ENCODE measurements around the gene SLC36A2.
"Not testable (repeated sequence)": the region's sequence is repeated elsewhere in the genome, so short reads cannot be mapped to it uniquely, and the experiment has no call there.

The SLC36A2 gene

DNA sequence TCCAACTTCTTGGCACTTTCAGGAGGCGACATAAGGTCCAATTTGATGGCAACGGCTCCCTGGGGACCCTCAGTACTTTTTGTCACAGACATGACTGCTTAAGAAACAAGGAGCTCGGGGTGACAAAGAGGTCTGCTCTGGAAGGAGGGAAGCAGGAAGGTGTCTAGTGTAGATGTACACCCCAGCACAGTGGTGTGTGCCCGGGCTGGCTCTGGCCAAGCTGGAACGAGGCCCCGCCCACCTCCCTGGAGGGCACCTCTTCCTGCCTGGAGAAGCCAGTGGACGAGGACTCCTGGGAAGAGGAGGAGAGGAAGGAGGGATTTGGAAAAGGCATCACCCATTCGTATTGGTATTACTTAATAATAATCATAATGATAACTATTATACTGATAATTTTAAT lies at the start of gene SLC36A2:
TSS of gene SLC36A2 (minus strand) at position 191 of the 400 bp plus-strand sequence. CDS start at position 92, 99 bp downstream.
- DNase-seq, result no peak

DNA sequence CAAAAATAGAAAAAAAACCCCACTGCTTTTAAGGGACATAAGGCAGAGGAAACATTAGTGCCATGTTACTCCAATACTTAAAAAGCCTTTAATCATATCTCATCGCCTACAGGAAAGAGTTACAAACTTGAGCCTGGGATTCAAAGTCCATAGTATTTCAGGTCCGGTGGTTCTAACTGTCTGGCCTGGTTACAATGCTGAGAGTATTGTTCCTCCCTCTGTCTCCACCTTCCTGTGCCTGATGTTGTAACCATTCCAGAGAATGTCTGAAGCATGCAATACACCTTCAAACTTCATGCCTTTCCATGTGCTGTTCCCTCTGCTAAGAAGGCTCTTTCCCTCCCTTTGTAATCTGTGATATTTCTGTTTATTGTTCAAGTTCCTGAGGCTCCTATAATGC lies 41.6 kb upstream of the SLC36A2 start:
- no peak for DNase-seq

DNA sequence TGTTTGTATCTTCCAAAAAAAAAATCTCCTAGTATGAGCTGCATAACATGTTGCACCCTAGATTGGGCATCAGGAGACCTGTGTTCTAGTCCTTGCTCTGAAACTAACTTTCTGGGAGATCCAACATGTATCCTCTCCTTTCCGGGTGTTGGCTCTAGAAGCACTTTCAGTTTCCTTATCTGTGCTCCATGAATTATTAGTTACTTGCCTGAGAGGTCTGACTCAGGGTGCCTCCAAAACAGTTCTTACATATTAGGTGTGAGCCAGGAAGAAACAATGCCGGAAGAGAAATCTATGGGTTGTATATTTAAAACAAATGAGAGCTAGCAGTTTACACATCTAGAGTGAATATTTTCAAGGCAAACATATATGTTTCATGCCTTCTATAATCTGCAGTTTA lies 36.7 kb upstream of the SLC36A2 start:
- DNase-seq, result no peak

DNA sequence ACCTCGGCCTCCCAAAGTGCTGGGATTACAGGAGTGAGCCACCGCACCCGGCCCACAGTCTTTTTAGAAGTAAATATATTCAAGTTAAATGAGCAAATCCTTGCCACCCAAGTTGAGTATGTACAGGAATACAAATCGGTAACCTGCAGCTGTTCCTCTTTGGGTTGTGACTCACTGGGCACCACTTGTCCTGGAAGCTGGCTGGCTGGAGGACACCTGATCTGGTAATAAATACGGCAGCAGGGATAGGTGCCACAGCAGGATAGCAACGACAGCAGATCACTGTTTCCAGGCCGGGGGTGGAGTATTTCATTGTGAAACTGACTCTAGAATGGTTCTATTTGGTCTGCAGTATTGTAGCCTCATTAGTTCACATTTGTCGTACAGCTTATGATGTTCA lies 35.7 kb upstream of the SLC36A2 start:
- no peak for DNase-seq

DNA sequence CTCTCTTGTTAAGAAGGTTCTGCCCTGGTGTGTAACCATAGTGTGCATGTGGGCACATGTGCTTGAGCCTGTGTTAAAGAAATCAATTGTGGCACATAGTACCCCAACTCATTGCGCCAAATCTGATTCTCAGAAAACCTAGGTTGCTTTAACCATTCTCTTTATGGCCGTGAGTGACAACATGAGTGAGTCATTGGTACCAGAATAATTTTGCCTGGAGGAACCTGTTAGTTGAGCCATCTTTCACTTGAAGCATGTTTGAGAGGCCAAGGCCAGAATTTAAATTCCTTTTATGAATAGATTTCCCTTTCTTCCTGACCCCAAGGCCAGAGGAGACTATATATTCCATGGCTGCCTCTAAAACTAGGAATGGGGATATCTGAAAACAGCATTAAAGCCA lies 35.2 kb upstream of the SLC36A2 start:
- DNase-seq, result no peak

DNA sequence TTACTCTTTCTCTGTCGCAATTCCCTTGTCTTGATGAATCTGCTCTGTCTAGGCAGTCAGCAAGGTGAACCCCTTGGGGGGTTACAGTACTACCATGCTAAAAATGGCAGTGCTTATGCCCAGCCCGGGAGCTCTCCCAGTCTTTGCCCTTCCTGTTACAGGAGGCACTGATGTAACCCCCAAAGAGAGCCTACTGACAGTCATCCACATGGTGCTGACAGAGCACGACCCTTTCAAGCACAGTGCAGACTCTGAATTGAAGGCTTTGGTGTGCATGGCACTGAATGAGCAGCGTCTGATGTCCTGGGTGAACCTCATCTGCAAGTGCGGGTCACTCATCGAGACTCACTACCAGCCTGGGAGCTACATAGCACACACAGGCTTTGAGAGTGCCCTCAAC lies 34.5 kb upstream of the SLC36A2 start:
- no peak for DNase-seq

DNA sequence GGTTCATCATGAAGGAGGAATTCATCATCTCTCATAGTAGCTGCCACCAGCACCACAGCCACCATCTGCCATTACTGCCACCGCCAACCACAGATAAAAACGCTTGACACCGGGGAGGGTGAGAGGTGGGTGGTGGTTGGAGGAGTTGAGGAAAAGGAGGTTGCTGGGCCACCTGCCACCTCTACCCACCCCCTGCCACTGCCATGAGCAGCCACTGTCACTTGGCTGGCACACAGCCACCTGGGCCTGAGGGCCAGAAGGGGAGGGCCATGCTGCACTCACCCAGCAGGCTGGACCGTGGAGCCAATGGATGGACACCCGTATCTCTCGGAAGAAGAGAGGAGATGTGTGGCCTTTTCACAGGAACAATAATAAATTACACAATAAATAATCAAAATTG lies 31.3 kb upstream of the SLC36A2 start:
- no peak for DNase-seq

DNA sequence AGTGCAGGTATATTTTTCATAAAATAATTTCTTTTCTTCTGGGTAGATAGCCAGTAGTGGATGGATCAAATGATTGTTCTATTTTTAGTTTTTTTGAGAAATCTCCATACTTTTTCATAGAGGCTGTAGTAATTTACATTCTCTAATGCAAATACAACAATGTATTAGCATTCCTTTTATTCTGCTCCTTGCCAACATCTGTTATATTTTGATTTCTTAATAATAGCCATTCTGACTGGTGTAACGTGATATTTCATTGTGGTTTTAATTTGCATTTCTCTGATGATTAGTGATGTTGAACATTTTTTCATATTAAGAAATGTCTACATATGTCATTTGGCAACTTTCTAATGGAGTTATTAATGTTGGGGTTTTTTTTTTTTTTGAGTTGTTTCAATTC lies 27.2 kb upstream of the SLC36A2 start:
- DNase-seq, result no peak

DNA sequence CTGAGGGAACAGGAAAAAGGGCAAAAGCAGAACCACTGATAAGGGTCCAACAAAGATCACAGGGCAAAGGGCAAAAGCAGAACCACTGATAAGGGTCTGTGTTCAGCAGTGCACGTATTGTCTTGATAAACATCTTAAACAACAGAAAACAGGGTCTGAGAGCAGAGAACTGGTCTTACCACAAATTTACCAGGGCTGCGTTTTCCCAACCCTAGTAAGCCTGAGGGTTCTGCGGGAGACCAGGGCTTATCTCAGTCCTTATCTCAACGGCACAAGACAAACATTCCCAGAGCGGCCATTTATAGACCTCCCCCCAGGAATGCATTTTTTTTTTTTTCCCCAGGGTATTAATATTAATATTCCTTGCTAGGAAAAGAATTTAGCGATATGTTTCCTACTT lies 19.7 kb upstream of the SLC36A2 start:
- DNase-seq, result not testable (repeated sequence)

DNA sequence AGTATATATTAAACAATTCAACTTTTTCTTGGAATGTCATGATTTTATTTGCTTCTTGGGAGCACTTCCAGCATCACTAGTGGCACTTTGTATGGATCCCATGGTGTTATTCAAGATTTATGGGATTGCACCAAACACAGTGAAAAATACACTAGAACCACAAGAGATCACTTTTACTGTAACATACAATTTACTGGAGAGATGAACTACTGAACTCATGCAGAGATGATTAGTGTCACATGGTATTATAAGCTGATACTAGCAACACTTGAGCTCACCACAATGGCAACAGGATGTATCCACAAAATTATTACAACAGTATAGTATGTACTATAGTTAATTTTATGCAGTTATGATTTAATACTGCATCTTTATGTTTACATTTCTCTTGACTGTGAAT lies 16.3 kb upstream of the SLC36A2 start:
- no peak for DNase-seq

DNA sequence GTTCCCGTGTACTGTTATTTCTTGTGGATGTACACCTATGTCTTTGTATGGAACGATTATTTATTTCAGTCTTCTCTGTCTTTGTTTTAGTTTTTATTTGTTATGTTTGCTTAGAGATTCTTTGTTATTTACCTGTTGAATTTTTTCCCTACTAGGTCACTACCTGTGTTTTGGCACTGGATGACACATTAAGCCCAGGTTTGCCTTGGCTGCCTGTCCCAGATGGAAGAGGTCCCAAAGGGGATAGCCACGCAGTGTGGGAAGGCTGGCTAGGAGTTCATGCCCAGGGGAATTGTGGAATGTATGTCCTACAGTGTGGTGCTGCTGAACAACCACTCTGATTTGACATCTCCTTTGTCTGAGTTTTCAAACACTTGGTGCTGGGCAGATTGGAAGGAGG lies 15.6 kb upstream of the SLC36A2 start:
- no peak for DNase-seq

DNA sequence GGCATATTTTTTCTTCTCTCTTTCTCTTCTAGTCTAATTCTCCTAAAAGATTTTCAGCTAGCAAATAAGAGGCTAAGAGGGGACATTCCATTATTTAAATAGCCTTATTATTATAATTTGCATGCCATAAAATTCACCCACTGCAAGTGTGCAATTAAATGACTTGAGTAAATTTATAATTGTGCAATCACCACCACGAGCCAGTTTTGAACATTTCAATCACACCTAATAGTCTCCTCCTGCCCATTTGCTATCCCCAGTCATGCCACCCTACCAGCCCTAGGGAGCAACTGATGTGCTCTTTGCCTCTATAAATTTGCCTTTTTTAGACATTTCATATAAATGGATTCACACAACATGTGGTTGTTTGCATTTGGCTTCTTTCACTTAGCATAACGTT lies 12.0 kb upstream of the SLC36A2 start:
- no peak for DNase-seq

DNA sequence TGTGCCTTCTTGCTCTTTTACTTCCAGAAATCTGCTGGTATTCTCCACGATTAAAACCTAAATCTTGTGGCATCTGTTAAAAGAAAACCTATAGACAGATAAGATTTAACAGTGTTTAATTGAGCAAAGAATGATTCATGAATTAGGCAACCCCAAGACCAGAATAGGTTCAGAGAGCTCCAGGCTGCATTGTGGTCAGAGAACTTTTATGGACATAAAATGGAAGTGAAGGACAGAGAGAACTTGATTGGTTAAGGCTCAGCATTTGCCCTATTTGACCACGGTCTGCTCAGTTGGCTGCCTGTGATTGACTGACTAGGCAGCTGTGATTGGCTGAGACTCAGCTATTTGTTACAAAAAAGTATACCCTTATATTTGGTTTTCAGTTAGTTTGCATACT lies 10.4 kb upstream of the SLC36A2 start:
- DNase-seq, result no peak

DNA sequence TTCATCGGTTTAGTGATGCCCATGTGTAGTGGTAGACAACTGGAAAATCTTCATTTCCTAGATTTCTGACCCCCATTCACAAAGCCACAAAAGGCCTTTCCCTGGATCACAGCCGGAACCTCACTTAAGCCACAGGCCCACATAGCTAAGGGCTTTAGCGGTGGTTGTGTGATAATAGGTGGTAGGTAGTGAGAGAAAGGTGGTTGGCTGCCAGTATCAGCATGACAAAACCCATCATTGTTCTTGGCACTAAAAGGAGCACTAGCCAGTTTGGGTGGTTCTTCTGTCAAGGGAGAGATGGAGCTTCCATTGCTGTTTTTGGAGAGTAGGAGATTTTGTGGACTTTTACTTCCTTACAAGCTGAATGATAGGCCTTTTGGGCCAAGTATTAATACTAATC lies 9.7 kb upstream of the SLC36A2 start:
- no peak for DNase-seq

DNA sequence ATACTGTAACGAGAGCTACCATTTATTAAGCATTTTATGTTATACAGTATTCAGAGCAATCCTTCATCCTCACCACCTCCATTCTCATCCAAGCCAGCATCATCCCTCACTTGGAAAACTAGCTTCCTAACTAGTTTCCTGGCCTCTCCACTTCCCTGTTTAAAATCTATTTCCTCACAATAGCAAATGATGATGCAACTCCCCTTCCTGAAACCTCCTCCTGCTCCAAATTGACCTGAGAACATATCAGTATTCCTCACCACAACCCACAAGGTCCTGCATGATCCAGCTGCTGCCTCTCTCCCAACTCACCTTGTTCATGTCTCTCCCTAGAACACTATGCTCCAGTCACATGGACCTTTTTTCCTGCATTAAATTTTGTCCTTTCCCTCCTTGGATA lies 4.3 kb upstream of the SLC36A2 start:
- DNase-seq, result no peak

DNA sequence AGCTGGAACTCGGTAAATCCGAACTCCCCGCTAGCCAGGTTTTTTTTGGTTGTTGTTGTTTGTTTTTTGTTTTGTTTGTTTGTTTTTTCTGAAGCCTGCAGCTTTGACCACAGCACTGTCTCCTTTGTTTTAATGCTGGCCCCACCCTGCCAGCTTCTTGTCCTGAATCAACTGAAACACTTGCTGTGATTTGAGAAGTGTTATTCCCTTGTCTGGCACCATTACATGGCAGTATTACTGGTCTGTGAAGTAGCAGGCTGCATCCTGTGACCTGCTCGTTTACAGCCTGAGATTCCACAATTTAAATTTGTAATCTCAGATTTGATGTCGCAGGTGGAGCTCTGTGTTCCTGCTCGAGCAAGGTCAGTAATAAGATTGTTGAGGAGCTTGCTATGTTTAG lies 1.4 kb upstream of the SLC36A2 start:
- no peak for DNase-seq

DNA sequence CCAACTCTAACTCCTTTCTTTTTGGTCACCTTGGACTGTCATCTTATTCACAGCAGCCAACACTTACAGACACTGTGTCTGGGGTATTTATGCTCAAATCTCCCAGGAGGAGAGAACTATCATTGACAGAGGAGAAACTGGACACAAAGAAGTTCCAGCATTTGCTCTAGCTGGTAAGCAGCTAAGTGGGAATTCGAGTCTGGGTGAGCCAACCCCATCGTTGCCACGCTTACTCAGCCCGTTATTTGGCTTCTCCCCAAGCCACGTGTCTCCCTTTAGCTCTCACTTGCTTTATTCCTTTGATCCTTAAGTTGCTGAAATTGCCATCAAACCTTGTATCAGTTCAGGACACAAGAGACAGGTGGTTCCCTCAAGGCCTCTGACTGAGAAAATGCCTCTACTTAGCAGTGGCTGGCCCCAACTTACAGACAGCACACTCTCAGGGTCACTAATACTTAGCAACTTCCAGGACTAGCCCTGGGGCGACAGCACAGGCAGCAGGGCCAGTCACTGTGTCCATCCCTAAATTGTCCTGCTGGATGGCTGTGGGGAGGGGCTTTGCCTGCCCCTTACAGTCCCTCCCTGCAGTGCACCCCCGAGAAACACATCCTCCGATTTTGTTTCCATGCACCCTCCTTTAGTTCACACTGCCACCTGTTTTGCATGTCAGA lies 1.4 kb downstream of the SLC36A2 start:
- no peak for DNase-seq

DNA sequence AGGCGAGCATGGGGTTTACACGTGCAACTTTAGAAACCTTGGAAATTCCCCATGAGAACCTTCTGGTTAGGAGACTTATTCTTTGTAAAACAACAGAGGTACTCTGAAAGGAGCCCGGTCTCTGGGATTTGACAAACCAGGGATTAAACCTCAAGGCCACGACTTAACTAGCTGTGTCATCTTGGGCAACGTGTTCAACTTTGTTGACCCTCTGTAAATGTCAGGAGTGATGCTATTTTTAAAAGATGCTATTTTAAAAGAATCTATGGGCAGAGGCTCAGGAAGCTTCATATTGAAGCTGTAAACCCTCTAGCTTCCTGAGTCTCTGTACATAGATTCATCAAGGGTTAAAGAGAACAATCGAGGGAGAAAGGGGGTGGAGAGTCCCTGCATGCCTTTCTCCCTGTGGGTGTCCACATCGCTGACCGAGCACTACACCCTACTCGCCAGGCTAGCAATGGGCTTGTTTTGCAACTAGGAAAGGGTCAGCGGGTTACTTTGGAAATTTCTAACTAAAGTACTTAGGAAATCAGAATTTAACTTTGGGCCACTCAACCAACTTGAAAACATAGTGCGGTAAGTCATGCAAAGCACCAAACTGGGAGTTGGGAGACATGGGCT lies 2.1 kb downstream of the SLC36A2 start:
- DNase-seq, result no peak

DNA sequence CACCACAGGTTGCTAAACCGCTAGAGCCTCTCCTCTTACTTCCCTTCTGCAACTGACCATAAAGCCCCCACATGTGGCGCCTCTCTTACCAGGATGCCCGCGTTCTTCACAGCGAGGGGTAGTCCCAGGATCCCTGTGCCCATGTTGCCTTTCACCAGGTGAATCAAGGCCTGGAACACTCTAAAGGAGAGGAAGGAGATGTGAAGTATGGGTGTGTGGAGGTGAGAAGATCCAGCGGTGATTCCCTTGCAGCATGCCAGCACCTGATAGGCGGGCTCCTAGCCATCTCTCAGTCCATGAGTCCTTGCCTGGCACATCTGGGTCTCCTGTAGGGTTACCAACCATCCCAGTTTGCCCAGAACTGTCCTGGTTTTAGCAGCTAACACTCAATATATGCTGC lies 3.3 kb downstream of the SLC36A2 start:
- DNase-seq, result no peak

DNA sequence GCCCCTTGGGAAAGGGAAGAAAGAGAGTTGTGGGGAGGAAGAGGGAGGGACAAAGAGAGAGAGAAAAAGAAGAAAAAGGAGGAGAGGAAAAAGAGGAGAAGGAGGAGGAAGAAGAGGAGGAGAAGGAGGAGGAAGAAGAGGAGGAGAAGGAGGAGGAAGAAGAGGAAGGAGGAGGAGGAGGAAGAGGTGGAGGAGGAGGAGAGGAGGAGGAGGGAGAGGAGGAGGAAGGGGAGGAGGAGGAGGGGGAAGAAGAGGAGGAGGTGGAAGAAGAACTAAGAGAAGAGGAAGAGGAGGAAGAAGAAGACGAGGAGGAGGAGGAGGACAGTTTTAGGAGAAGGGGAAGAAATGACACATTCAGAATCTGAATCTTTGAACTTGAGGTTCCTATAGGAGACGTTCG lies 7.4 kb downstream of the SLC36A2 start:
- DNase-seq, result no peak

DNA sequence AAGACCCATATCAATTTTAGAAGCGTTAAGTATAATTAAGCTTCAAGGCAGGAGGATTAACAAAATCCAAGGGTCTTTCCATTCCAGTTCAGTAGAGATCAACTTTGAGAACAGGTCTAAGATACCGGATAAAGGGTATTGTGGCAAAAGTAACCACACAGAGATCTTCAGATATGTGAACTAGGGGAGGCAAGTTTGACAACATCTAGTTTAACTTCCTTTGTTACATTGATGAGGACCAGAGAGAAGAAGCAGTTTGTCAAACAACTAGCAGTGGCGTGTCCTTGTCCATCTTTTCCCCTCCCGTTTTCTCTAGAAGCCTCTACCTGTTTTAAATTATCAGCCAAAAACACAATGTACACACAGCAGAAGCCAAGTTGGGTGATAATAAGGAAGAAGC lies 8.6 kb downstream of the SLC36A2 start:
- no peak for DNase-seq

DNA sequence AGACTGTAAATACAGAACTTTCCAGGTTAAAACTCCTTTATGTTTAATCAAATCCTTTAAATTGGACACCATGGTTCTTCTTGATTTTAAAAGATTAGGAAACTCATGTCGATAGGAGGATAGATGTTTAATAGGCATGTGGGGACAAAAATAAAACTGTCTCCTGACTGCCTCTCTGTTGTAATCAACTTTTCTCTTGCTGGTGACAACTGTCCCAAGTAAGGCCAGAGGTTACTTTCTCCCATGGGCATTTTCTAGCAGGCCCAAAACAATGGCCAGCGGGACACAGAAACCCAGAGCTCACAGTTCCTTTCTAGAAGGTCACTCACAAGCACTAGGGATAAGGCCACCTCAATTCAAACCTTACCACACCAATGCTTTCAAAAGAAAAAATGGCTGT lies 14.5 kb downstream of the SLC36A2 start:
- DNase-seq, result no peak

DNA sequence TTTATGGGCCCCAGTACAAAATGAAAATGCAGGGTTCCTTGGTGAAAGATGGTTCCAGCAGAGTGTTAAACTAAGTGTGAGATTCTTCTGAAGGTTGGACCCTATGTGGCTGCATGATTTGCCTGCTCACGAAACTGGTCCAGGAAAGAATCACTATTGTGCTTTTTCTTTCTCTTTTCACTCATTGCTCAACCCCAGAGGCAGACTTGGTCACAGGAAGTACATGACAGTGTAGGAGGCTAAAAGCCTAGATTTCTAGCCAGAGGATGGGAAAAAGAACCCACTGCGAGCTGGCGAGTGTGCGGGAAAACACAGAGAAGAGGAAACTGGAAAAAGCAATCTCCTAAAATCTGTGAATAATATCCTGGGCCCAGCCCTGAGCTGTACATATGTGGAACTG lies 18.6 kb downstream of the SLC36A2 start:
- no peak for DNase-seq

DNA sequence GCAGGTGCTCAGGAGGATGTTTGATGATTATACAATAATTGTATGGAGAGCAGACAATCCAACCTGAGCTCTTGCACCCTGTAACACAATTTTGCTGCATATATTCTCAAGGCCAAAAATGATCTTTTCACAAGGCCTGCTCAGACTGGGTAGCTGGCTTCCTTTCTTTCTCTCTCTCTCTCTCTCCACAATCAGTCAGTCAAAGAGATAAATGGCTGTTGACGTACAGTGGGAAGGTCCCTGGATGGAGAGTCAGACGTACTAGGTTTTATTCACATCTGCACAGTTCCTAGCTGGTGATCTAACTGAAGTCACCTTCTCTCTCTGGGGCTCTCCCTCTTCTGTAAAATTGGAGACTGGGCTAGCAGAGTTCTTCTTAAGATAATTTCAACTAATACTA lies 19.8 kb downstream of the SLC36A2 start:
- no peak for DNase-seq

DNA sequence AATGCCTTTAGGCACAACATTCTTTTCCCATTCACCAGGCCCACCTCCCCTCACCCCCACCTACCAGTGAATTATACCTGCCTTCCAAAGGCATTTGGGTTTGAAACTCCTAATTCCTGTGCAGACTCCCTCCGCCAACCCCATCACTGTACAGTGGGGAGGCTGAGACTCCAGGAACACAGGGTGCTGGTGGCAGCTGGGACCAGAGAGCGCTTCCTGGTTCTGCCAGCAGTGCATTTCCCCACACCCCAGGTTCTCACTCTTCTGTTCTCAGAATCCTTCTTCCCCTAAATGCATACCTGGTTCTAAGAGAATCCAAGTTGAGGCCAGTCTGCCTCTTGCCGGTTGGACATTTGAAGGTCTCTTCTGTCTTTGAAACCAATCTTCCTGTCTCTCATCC lies 21.1 kb downstream of the SLC36A2 start:
- no peak for DNase-seq

Data from DMS79 treated with DMSO at 0.1 percent for 48 hours (cell line).